A549 (cell line): ENCODE results near the gene PPOX.

Experiments used
- HDAC2 ChIP-seq: fragments of 200-600 bp; sonication (generic); IDR thresholded peaks from 2 replicates; pipeline ENCODE4 v1.6.1; 2016
- JUNB ChIP-seq: fragments of >200 bp; sonication (Bioruptor Twin); formaldehyde crosslinking; IDR thresholded peaks from 2 replicates; pipeline ENCODE4 v1.6.1; 2016
- SMC3 ChIP-seq: fragments of >200 bp; sonication (Bioruptor Twin); formaldehyde crosslinking; IDR thresholded peaks from 3 replicates; pipeline ENCODE4 v1.6.1; 2018; ENCODE audit warnings: inconsistent platforms

DNA sequence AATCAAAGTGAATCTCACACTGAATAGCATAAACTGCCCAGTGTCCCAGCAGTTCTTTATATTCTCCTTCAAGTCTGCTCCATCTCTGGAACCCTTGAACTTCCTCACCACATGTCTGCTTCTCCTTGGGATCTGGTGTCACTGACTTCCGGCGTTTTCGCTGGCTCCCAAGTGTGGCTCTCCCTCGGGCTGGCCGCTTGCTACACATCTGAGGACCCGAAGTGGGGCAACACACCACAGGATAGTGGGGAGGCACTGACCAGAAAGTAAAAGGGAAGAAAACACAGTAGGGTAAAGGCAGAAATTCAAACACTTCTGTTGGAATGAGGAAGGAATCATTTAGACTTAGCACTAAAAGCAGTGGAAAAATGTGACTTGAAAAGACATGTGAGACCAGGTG is 43.3 kb upstream of the PPOX start:
- TF ChIP-seq HDAC2: no peak
- no peak for TF ChIP-seq JUNB
- TF ChIP-seq SMC3: no peak
